GM12891 (cell line): ENCODE data around the gene SCAPER.

ENCODE experiments used
- POLR2A ChIP-seq: IDR thresholded peaks from 2 replicates; pipeline ENCODE4 v1.6.1; 2011; ENCODE audit warnings: low read depth, low read length, control low read depth
- SPI1 ChIP-seq: IDR thresholded peaks from 2 replicates; pipeline ENCODE4 v1.6.1; 2011; ENCODE audit warnings: low read depth, low read length, control low read depth

DNA sequence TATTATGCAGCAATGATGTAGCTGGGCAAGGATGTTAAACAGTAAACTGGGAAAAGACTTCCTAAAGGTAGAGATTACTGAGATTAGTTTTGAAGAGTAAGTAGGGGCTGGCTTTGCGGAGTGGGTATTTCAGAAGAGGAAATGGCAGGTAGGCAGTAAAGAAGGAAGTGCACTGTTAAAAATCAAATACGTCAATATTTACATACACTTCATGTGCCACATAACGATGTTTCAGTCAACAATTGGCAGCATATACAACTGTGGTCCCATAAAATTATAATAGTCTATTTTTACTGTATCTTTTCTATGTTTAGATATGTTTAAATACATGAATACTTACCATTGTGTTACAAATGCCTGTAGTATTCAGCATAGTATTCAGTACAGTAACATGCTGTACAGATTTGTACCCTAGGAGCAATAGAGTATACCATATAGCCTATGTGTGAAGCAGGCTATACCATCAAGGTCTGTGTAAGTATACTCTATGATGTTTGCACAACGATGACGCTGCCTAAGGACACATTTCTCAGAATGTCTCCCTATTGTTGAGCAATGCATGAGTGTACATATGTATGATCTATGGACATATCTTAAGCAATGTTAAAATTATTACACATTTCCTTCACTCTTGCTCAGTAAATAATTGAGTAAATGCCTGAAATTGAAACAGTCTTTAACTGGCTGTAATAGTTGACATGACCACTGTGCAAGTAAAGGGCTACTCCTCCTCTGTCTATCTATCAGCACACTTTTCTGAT, 371.9 kb downstream of the SCAPER start:
- no peak for TF ChIP-seq POLR2A
- no peak for TF ChIP-seq SPI1
